ENCODE measurements around the gene ZMYM2. TPM values are rescaled to one million over a fixed set of nuclear protein-coding genes. Genes with fewer than 3 reads are reported as not detected.

ZMYM2 gene
- total and polyA plus RNA-seq, 2 of the 13 experiments (the other 11 are each of a cell fraction or from before 2014, with no cell fraction given), result 22.4 to 40.8 TPM

DNA sequence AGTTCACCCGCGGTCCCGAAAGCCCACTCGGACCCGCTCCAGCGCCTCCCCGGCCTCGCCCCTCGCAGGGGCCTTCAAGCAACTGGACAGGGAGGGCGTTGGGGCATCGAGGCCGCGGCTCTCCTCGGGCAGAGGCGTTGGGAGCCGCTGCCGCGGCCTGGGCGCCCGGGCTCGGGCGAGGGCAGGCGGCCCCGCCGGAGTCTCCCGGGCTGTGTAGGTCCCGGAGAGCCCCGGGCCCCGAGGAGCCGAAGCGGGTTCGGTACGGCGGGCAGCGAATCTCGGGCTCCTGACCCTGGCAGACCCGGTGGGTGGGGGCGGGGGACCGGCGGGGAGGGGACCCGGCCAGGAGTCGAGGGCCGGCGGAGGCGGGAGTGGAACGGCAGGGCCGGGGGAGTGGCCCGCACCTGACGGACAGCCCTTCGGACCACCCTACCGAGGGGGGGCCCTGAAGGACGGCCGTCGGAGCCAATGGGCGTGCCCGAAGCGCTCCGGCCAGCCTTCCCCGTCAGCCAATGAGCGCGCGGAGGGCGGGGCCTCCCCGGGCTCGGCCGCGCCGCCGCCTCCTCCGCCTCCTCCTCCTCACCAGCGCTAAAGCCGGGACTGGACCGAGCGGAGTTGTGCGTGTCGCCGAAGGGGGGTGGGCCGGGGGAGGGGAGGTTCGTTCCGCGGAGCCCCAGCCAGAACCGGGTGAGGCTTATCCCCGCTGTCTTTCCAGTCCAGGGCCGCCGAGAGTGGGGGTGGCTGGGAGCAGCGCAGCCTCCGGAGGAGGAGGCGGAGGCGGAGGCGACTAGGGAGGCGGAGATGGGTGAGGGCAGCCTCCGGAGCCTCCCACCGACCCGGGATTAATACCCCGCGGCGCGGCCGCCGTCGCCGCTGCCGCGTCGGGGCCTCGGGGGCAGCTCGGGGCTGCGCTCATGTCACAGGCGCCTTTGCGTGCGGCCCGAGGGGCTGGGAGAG lies at the start of gene ZMYM2 (continued):
- TF ChIP-seq, protein P1, sequence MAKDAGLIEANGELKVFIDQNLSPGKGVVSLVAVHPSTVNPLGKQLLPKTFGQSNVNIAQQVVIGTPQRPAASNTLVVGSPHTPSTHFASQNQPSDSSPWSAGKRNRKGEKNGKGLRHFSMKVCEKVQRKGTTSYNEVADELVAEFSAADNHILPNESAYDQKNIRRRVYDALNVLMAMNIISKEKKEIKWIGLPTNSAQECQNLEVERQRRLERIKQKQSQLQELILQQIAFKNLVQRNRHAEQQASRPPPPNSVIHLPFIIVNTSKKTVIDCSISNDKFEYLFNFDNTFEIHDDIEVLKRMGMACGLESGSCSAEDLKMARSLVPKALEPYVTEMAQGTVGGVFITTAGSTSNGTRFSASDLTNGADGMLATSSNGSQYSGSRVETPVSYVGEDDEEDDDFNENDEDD (CRISPR knock-in tag; IDR thresholded peaks at IDR 0.05; ENCODE audit: borderline replicate concordance), result 0 out of 2 replicates have a peak, but pooled peaks have one; percentile 36
- TF ChIP-seq, protein P2, sequence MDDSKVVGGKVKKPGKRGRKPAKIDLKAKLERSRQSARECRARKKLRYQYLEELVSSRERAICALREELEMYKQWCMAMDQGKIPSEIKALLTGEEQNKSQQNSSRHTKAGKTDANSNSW (CRISPR knock-in tag; IDR thresholded peaks at IDR 0.05; ENCODE audit: borderline replicate concordance), result no peak
- TF ChIP-seq HDAC6 (IDR thresholded peaks at IDR 0.05; ENCODE audit: low read depth, low read length) (no peak), FOXO1 (CRISPR knock-in tag; IDR thresholded peaks at IDR 0.05) (no peak), PRMT3 (CRISPR knock-in tag; IDR thresholded peaks at IDR 0.05; ENCODE audit: borderline replicate concordance, low read depth) (no peak), ZKSCAN5 (CRISPR knock-in tag; IDR thresholded peaks at IDR 0.05) (no peak), ZNF232 (CRISPR knock-in tag; IDR thresholded peaks at IDR 0.05; ENCODE audit: borderline replicate concordance) (no peak), TAF15 (IDR thresholded peaks at IDR 0.05; ENCODE audit: low read depth, low read length, poor library complexity, severe bottlenecking) (no peak), PAWR (CRISPR knock-in tag; IDR thresholded peaks at IDR 0.05; ENCODE audit: borderline replicate concordance) (no peak), ATM (IDR thresholded peaks at IDR 0.05; ENCODE audit: borderline replicate concordance) (no peak), MAF1 (CRISPR knock-in tag; IDR thresholded peaks at IDR 0.05; ENCODE audit: borderline replicate concordance) (no peak), FOXJ3 (CRISPR knock-in tag; IDR thresholded peaks at IDR 0.05; ENCODE audit: borderline replicate concordance) (no peak)
- TF ChIP-seq, protein P3, sequence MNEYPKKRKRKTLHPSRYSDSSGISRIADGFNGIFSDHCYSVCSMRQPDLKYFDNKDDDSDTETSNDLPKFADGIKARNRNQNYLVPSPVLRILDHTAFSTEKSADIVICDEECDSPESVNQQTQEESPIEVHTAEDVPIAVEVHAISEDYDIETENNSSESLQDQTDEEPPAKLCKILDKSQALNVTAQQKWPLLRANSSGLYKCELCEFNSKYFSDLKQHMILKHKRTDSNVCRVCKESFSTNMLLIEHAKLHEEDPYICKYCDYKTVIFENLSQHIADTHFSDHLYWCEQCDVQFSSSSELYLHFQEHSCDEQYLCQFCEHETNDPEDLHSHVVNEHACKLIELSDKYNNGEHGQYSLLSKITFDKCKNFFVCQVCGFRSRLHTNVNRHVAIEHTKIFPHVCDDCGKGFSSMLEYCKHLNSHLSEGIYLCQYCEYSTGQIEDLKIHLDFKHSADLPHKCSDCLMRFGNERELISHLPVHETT (CRISPR knock-in tag; conservative IDR thresholded peaks at IDR 0.05), result peak; percentile 63
- TF ChIP-seq, protein P4, sequence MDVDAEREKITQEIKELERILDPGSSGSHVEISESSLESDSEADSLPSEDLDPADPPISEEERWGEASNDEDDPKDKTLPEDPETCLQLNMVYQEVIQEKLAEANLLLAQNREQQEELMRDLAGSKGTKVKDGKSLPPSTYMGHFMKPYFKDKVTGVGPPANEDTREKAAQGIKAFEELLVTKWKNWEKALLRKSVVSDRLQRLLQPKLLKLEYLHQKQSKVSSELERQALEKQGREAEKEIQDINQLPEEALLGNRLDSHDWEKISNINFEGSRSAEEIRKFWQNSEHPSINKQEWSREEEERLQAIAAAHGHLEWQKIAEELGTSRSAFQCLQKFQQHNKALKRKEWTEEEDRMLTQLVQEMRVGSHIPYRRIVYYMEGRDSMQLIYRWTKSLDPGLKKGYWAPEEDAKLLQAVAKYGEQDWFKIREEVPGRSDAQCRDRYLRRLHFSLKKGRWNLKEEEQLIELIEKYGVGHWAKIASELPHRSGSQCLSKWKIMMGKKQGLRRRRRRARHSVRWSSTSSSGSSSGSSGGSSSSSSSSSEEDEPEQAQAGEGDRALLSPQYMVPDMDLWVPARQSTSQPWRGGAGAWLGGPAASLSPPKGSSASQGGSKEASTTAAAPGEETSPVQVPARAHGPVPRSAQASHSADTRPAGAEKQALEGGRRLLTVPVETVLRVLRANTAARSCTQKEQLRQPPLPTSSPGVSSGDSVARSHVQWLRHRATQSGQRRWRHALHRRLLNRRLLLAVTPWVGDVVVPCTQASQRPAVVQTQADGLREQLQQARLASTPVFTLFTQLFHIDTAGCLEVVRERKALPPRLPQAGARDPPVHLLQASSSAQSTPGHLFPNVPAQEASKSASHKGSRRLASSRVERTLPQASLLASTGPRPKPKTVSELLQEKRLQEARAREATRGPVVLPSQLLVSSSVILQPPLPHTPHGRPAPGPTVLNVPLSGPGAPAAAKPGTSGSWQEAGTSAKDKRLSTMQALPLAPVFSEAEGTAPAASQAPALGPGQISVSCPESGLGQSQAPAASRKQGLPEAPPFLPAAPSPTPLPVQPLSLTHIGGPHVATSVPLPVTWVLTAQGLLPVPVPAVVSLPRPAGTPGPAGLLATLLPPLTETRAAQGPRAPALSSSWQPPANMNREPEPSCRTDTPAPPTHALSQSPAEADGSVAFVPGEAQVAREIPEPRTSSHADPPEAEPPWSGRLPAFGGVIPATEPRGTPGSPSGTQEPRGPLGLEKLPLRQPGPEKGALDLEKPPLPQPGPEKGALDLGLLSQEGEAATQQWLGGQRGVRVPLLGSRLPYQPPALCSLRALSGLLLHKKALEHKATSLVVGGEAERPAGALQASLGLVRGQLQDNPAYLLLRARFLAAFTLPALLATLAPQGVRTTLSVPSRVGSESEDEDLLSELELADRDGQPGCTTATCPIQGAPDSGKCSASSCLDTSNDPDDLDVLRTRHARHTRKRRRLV (CRISPR knock-in tag; IDR thresholded peaks at IDR 0.05), result no peak
- TF ChIP-seq, protein P5, sequence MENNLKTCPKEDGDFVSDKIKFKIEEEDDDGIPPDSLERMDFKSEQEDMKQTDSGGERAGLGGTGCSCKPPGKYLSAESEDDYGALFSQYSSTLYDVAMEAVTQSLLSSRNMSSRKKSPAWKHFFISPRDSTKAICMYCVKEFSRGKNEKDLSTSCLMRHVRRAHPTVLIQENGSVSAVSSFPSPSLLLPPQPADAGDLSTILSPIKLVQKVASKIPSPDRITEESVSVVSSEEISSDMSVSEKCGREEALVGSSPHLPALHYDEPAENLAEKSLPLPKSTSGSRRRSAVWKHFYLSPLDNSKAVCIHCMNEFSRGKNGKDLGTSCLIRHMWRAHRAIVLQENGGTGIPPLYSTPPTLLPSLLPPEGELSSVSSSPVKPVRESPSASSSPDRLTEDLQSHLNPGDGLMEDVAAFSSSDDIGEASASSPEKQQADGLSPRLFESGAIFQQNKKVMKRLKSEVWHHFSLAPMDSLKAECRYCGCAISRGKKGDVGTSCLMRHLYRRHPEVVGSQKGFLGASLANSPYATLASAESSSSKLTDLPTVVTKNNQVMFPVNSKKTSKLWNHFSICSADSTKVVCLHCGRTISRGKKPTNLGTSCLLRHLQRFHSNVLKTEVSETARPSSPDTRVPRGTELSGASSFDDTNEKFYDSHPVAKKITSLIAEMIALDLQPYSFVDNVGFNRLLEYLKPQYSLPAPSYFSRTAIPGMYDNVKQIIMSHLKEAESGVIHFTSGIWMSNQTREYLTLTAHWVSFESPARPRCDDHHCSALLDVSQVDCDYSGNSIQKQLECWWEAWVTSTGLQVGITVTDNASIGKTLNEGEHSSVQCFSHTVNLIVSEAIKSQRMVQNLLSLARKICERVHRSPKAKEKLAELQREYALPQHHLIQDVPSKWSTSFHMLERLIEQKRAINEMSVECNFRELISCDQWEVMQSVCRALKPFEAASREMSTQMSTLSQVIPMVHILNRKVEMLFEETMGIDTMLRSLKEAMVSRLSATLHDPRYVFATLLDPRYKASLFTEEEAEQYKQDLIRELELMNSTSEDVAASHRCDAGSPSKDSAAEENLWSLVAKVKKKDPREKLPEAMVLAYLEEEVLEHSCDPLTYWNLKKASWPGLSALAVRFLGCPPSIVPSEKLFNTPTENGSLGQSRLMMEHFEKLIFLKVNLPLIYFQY (CRISPR knock-in tag; IDR thresholded peaks at IDR 0.05; ENCODE audit: borderline replicate concordance), result no peak; the same call in 1 of the 2 replicates
